HG03520 (cell line): ENCODE data around the gene B4GALNT3.

Experiments used
- ATAC-seq: cut with Tn5 transposase; IDR thresholded peaks from one replicate; pipeline ENCODE4 v1.9.1; 2021; ENCODE audit warnings: mild to moderate bottlenecking, moderate library complexity; ENCODE audit not compliant: unreplicated experiment

Gene B4GALNT3

DNA sequence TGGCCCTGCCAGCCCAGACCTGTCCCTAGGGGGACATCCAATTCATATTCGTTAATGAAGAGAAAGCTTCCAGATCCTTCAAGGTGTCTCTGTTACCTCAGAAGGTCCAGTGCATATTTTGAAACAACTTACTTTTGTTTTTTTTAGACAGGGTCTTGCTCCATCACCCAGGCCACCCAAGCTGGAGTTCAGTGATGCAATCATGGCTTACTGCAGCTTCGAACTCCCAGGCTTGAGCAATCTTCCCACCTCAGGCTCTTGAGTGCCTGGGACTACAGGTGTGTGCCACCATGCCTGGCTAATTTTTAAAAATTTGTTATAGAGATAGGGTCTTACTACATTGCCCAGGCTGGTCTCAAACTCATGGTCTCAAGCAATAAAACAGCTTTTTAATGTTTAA lies 48.4 kb downstream of the B4GALNT3 start:
- no peak for ATAC-seq

DNA sequence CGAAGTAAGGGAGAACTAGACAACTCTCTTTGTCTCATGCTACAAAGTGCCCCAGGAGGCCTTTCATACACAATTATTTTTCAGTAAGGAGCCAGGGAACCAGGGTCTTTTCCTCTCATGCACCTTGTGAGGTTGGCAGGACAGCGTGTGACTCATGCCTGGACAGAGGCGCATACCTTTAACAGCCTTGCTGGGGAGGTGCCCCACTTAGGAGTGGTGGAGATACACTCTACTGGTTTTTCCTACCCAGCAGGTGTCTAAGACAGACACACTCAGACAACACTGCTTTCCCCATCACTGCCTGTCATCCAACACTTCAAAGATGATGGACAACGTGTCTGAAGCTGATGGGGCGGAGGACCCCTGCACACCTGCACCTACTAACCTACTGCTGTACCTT lies 49.1 kb downstream of the B4GALNT3 start:
- no peak for ATAC-seq

DNA sequence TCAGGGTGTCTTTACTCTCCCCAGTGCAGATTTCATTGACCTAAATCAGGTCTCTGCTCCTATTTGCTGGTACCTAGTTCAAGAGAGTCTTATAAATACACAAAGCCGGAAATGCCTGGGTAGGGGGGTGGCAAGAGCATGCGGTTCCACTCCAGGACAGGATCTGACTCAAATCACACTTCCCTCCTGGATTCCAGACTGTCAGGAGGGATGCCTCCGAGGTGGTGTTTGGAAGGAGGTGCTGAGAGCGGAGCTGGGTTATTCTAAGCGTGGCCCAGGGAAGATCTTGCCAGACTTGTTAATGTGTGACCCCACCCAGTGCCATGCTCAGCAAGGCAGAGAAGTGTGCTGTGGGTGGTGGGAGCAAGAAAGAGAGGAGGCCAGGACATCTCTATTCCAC lies 49.8 kb downstream of the B4GALNT3 start:
- no peak for ATAC-seq

DNA sequence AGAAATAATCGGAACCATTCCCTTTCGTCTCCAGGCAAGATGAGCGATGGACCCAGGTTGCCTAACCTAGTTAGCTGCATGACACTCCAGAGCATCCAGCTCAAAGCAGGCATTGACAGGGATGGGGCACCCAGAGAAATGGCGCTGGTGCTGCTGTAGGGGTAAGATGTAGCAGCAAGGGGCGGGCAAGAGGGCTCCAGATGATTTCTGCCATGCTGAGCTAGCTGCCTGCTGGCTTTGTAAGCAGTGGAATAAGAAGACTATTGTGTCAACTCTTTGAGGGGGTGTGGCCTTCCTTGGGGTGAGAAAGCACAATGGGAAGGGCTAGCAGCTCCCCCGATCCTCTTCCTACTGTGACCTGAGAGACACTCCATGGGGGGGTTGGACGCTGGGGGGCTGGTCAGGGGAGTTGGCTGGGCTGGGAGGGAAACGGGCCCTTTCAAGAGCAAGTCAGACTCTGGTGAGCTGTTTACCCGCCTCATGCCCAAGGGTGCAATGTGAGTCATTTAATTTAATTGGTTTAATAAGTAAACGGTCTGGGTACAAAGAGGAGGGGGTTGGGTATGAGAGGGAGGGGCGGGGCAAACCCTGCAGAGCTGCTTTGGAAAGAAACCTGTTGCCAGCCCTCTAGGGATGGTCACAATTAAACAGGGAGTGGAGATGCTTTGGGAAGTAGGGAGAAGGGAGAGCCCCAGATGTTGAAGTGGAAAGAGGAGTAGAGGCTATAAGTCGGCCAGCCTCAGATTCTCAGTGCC lies 50.5 kb downstream of the B4GALNT3 start:
- no peak for ATAC-seq

DNA sequence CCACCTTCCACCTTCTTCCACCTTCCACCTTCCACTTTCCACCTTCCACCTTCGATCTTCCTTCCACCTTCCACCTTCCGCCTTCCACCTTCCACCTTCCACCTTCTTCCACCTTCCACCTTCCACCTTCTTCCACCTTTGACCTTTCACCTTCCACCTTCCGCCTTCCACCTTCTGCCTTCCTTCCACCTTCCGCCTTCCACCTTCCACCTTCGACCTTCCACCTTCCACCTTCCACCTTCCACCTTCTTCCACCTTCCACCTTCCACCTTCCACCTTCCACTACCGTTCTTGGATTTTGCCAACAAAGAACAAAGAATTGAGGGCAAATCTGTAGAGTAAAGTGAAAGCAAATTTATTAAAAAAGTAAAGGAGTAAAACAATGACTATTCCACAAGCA lies 53.2 kb downstream of the B4GALNT3 start:
- no peak for ATAC-seq

DNA sequence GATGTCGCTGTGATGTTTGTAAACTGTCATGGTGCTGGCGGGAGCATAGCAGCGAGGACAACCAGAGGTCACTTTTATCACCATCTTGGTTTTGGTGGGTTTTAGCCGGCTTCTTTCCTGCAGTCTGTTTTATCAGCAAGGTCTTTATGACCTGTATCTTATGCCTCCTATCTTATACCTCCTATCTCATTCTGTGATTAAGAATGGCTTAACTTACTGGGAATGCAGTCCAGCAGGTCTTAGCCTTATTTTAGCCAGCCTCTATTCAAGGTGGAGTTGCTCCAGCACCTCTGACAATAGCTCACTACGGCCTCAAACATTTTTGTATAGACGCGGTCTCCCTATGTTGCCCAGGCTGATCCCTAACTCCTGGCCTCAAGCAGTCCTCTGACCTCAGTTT lies 53.7 kb downstream of the B4GALNT3 start:
- ATAC-seq = no peak

DNA sequence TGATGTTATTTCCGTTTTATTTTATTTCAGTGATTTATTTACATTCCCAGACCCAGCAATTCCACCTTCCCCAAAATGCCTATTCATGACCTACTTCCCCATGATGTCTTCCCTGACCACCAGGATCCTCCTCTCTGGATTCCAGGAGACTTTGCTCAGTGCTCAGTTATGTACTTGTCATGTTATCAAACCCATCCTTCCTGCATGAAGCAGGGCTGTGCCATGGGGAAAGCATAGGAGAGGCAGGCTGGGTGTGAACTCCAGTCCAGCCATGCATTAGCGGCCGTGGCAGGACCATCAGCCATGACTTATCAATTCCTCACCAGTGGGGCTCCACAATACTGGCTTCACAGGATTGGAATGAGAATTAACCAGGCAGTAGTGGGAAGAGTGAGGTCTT lies 57.8 kb downstream of the B4GALNT3 start:
- ATAC-seq = no peak

DNA sequence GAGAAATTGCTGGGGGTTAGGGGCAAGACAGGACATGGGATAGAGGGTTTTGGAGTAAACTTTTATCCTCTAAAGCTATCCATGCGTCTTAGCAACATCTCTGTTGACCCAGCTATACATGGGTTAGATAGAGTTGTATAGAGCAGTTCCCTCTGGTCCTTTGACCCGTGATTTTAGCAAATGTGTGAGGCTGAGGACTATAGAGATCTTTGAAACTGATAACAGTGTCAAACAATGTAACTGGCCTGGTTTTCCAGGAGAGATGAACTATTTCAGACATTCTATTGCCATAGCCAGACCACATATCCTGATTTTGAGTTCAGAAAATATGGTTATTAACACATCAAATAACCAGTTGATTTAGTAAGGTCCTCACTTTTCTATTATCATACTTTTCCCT lies 60.4 kb downstream of the B4GALNT3 start:
- no peak for ATAC-seq

DNA sequence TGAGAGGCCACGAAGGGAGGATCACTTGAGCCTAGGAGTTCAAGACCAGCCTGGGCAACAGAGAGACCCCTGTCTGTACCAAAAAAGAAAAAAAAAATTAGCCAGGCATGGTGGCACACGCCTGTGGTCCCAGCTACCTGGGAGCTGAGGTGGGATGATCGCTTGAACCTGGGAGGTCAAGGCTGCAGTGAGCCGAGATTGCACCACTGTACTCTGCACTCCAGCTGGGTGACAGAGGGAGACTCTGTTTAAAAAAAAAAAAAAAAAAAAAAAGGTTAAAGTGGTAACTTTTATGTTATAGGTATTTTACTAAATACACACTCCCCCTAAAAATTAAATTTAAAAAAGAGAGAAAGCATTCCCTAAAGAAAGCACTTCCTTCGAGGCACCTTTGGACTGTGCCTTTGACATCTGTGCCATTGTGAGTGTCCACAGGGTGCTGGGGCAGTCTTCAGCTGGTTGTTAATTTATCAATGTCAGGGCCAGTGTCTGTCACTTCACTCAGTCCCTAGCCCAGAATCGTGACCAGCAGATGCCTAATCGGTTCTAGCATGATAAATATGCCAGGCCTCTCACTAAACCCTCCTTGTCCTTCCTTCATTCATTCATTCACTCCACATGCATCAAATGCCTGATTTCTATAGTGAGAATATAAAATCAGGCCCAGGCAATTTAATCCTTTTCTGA lies 63.1 kb downstream of the B4GALNT3 start:
- no peak for ATAC-seq

DNA sequence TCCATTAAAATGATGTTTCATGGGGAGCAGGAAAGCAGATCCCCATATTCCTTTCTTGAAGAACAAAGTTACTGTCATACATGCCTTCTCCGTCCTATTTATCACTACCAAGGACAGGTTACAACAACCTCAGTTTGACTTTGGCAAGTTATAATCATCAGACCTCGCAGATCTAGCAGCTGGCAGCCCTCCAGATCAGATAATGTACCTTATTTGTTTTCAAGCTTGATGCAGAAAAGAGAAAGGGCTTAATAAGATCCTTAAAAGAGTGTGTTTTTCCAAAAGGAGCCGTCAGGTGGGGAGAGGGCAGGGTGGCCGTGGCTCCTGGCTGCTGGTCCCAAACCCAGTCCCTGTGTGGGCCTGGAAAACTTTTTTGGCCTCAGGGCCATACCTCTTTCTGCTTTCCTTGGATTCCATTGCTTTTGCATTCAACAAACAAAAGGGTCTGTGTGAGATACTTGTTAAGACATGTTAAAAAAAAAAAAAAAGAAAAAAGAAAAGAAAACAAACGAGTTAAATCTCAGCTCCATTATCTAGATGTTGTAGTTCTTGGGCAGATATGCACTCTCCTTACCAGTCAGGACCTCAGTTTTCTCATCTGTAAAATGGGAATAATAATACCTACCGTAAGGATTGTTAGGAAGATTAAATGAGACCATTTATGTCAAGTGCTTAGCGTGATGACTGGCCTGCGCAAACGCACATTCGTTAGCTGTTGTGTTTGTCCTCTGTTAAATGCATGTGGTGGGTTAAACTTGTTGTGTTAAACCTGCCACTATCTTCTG lies 64.6 kb downstream of the B4GALNT3 start:
- ATAC-seq = no peak

DNA sequence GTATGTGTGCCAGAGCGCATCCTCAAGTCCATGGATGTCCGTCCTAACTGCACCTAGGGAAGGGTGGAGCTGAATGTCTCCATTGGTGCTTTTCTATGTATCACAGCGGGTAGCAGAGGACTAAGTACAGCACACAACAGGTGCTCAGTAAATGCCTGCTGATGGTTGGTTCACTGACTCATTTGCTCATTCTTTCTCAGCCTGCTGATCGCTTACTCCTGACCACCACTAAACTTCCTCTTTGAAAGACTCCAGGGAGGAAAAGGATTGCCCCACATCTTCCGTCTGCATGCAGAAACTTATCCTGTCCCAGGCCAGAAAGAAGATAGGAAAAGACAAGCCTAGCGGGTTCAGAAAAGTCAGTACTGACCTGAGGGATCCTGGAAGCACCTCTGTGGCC lies 66.3 kb downstream of the B4GALNT3 start:
- no peak for ATAC-seq

DNA sequence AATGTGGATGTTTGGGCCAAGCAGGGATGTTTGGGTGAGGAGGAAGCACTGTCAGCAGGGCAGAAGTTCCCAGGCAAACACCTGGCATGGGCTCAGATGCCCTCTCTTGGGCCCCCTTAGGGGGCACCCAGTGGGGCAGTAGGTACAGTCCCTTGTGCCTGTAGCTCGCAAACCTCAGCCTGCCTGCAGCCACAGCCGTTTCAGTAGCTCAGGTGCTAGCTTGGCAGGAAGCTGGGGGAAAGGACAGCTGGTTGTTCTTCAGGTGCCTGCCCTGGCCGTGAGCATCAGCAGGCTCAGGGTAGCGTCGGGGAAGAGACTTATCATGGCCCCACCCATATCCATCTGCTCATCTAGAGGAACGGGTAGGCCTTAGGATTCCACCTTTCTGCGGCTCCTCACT lies 67.5 kb downstream of the B4GALNT3 start:
- ATAC-seq = no peak

DNA sequence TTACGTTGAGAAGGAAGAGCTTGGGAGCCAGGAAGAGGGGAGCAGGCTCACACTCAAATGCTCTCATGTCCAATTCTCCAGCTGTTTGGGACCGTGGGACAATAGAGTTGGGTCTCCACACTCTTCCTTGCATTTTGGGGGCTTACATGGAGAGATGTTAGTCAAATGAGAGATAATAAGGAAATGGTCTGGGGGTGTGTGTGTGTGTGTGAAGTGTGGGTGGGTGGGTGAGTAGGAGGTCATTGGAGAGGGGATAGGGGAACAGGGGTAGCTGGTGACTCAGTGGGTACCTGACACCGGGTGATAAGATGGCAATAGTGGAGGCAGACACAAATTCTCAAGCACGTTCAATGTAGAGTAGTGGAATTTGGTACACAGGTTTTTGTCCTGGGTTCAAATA lies 68.0 kb downstream of the B4GALNT3 start:
- no peak for ATAC-seq

DNA sequence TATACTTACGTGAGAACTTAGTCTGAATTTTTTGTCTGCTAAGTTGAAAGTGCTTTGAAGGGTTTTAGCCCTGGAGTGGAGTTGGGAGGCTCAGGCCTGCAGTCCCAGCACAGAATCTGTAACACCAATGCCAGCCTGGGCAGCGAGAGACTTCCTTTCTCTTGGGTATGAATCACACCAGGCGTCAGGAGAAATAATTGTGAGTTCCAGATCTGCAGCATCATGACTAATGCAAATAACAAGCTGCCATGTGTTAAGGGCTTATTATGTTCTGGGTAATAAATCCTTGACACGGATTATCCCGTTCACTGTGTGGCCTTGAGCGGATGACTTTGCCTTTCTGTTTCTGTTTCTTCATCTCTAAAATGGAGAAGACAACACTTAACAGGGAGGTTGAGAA lies 70.6 kb downstream of the B4GALNT3 start:
- ATAC-seq = no peak

DNA sequence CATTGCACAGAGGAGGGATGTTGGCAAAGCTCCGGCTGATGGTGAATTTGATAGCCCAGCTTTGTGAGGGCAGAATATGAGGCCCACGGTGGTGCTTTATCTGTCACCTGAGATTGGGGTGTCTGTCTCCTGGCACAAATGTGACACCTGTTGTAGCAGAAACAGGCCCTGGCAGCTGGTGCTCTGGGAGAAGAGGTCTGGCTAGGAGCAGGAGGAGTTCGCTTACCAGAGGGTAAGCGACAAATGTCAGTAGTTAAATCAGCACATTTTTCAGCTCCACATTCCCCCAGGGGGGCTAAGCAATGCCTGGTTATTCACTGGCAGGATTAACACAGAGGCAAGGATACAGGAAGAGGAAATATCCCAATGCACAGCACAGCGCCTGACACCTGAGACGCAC lies 71.1 kb downstream of the B4GALNT3 start:
- ATAC-seq = no peak

DNA sequence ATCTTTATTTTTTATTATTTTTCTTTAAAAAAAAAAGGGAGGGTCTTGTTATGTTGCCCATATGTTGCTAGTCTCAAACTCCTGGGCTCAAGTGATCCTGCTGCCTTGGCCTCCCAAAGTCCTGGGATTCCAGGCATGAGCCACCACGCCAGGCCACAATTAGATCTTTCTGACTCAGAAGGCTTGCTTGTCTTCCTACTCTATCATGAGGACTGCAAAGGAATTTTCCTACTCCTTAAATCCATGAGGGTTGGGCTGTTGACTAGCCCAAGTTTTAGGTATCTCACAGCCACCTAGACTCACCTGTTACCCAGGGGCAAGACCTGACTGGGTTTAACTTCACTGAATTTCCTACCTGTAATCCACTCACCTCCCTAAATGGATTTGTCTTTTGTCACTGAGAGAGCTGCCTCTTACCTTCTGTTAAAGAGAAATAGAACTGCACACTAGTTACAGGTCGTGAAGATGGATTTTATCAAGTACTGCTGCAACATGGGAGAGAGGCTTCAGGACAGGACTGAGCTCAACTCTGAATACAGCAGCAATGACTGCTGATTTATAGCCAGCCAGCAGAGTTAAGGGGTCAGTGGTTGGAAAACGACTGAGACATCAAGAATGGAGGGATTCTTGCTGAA lies 72.3 kb downstream of the B4GALNT3 start:
- ATAC-seq = no peak

DNA sequence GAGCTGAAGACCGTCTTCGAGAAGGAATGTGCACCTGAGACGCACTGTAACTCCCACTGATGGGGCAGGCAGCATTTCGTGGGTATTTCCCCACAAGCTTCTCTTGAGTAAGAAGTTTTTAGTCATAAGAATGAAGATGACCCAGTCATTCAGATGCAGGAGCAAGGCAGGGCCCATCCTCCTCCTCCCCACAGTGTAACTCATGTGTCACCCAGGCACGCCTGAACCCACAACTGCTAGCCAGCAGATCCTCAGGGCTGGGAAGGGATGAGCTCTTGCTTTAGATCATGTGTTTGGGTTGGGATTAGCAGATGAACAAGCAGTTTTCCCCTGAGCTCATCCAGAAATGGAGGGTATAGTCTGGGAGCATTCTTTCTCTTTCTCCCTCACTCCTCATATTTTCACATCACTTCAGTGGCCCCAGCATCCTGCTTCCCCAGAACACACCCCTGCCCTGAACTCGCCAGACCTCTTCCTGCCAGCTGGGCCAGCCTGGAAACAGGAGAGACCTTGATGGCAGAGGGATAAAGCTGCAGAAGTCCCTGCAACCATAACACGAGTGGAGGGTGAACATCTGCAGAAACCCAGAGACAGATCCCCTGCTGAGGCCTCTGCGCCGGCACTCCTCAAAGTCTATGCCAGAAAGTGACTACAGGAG lies 73.3 kb downstream of the B4GALNT3 start:
- ATAC-seq = no peak

DNA sequence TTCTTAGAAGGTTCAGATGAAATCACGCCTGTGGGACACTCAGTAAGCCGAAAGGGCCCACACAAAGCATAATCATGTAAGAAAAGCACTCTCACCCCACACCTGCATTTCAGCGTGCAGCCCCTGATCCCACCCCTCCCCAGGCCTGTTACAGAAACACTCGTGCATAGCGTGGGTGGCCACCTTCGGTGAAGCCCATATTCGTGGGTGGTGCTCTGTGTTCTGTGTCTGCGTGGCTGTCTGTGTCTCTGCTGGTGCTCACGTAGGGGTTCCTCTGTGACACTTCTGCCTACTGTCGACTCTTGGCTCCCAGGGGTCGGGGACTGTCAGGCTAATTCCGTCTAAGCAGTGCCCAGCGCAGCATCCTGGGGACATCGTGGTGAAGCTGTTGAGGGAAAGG lies 74.0 kb downstream of the B4GALNT3 start:
- ATAC-seq = no peak

DNA sequence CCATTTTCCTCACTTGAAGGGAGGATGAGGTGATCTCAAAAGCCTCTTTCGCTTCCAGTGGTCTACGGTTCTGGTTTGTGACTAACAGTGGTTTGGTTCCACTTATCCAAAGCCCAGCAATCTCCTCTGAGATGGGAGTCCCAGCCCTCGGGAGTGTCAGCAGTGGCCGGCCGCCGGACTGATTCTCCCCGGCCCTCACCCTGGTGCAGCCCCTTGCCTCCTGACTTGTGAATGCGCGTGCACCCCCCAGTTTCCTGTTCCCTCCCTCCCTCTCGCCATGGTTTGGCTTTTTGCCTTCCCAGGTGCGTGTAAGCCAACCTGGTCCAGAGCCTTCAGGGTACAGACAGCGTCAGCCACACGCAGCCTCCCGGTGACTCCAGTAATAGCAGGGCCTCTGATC lies 74.5 kb downstream of the B4GALNT3 start:
- ATAC-seq = no peak

DNA sequence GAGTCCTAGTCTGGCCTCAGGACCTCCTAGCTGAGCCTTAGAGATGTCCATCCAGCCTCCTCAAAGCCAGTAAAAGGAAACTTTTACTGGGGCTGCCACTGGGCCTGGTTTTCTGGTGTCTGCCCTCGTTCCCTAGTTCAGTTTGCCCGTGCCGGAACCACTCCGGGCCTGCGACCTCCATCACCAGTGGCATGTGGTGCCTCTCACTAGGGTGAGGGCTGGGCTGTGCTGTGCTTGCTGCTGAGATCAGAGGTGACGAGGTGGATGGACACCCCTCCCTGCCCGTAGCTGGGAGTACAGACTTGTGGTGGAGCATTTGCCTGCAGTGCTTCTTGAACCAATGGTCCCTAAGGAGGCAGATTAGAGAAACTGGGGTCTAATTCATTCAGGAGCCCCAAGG lies 75.7 kb downstream of the B4GALNT3 start:
- no peak for ATAC-seq

DNA sequence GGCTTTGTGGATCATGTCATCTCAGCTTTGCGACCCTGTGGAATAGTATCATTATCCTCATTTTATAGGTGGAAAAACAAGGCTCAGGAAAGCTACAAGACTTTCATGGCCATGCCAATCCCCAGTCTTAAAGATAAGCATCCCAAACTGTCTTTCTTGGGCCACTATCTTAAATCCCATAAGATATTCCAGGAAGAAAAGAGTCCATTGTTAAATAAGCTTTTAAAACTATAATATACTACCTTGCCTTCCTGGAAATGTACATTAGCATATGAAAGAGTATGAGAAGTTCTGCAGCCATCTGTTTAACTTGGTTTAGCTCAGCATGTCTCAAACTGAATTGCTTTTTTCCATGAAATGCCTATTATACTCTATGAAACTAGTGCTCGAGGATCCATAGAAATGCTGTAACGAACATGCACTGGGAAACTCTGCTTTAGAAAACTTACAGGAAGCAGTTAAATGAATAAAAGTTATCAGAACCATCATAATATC lies 77.1 kb downstream of the B4GALNT3 start:
- no peak for ATAC-seq
